K562 treated with DMSO at 1 percent for 12 hours (cell line): ENCODE results near the gene DHRS4L2. TPM values are rescaled to one million over a fixed set of nuclear protein-coding genes. Genes with fewer than 3 reads are reported as not detected.

Experiments used
- total RNA-seq: library from RNA; unstranded; fragments of 300-600 nt; gene quantifications from 2 replicates; pipeline ENCODE4 v1.2.3, GENCODE V29; 2022; ENCODE audit not compliant: insufficient read depth

Gene DHRS4L2
- 17.5 and 22.7 TPM in 2 replicates for total RNA-seq

DNA sequence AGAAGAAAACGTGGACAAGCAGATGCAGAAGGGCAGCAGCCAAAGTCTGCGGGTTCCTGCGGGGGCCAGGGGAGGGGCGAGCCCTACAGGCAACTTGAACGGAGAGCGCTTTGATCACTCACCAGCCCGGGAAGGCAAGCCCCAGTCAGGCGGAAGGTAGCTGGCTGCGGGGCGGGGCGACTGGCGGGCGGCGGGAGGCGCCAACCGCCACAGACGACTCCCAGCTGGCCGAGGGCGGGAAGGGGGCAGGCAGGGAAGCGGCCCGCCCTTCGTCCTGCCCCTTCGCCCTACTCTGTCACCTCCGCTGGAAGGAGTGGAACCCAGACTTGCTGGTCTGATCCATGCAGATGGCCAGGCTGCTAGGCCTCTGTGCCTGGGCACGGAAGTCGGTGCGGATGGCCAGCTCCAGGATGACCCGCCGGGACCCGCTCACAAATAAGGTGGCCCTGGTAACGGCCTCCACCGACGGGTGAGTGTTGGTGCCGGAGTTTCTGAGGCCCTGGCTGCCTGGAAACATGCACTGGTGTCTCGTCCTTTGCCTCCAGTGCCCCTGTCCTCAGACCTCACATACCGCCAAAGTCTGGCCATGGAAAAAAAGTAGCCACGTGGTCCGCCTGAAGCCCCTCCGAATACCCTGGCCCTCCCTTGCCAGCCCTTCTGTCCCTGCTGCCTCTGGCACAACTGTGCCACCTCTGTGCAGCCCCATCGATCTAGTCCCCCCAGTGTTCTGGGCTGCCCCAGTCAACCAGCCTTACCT, at the start of gene DHRS4L2:
Gene DHRS4L2, plus strand, starts transcription at position 323 of the 757 bp plus-strand sequence. Its CDS starts 19 bp downstream, at position 342.

GRCh38 chr14:23953464-23954278, 35.1 kb upstream of the DHRS4L2 start, which contains the start of gene DHRS4:
TSS of gene DHRS4 (plus strand) at chr14:23953770. CDS start at chr14:23953789, 19 bp downstream.

GRCh38 chr14:24051789-24052655, 63.3 kb downstream of the DHRS4L2 start, which contains the start of gene CARMIL3:
TSS of gene CARMIL3 (plus strand) at chr14:24052009. CDS start at chr14:24052154, 145 bp downstream.

Other genes with a start within 250 kb of the DHRS4L2 start
- 36.4 and 41.1 TPM in 2 replicates for gene DHRS4, start 35.2 kb upstream of the DHRS4L2 start, total RNA-seq
- 0.28 and 0.36 TPM in 2 replicates for gene CARMIL3, start 63.1 kb downstream of the DHRS4L2 start, total RNA-seq
- gene CPNE6, start 82.6 kb downstream of the DHRS4L2 start, total RNA-seq, result not detected in 2 replicates
- gene PCK2, start 105.4 kb downstream of the DHRS4L2 start, total RNA-seq, result 81.1 and 86.3 TPM in 2 replicates
- gene DCAF11, start 125.8 kb downstream of the DHRS4L2 start, total RNA-seq, result 24.1 and 44.4 TPM in 2 replicates
- 1.7 and 2.1 TPM in 2 replicates for gene NRL, start 126.0 kb downstream of the DHRS4L2 start, total RNA-seq
- not detected in 2 replicates for gene FITM1, start 141.7 kb downstream of the DHRS4L2 start, total RNA-seq
- gene PSME1, start 147.3 kb downstream of the DHRS4L2 start, total RNA-seq, result 173 and 189 TPM in 2 replicates
- gene EMC9, start 152.7 kb downstream of the DHRS4L2 start, total RNA-seq, result 41.4 and 46.4 TPM in 2 replicates
- gene PSME2, start 157.7 kb downstream of the DHRS4L2 start, total RNA-seq, result 145 and 149 TPM in 2 replicates
- 31.0 and 40.2 TPM in 2 replicates for gene RNF31, start 158.6 kb downstream of the DHRS4L2 start, total RNA-seq
- gene IRF9, start 172.3 kb downstream of the DHRS4L2 start, total RNA-seq, result 12.0 and 15.5 TPM in 2 replicates
- 0.75 and 2.7 TPM in 2 replicates for gene REC8, start 183.2 kb downstream of the DHRS4L2 start, total RNA-seq
- 12.2 and 13.1 TPM in 2 replicates for gene IPO4, start 199.9 kb downstream of the DHRS4L2 start, total RNA-seq
- 14.9 and 25.9 TPM in 2 replicates for gene TM9SF1, start 206.5 kb downstream of the DHRS4L2 start, total RNA-seq
- gene TSSK4, start 216.8 kb downstream of the DHRS4L2 start, total RNA-seq, result 0.67 TPM in 1 of 2 replicates, not detected in the other
- 56.6 and 66.5 TPM in 2 replicates for gene CHMP4A, start 224.6 kb downstream of the DHRS4L2 start, total RNA-seq
- gene MDP1, start 227.1 kb downstream of the DHRS4L2 start, total RNA-seq, result 3.7 and 15.6 TPM in 2 replicates
- gene NEDD8, start 243.4 kb downstream of the DHRS4L2 start, total RNA-seq, result 134 and 179 TPM in 2 replicates
- 47.9 and 58.1 TPM in 2 replicates for gene GMPR2, start 244.0 kb downstream of the DHRS4L2 start, total RNA-seq